ENCODE measurements around the gene RPL27. TPM values are rescaled to one million over a fixed set of nuclear protein-coding genes. Genes with fewer than 3 reads are reported as not detected.

The RPL27 gene
- total and polyA plus RNA-seq, 4 donors = 188 to 928 (median 442) TPM

GRCh38 chr17:43024407-43025289 lies 26.4 kb downstream of the RPL27 start, which contains the start of gene RND2 (continued):
- TF ChIP-seq RAD21 (IDR thresholded peaks at IDR 0.05) (peak; percentile 93 to 95), RXRA (IDR thresholded peaks at IDR 0.05) (peak; percentile 42 to 61)

DNA sequence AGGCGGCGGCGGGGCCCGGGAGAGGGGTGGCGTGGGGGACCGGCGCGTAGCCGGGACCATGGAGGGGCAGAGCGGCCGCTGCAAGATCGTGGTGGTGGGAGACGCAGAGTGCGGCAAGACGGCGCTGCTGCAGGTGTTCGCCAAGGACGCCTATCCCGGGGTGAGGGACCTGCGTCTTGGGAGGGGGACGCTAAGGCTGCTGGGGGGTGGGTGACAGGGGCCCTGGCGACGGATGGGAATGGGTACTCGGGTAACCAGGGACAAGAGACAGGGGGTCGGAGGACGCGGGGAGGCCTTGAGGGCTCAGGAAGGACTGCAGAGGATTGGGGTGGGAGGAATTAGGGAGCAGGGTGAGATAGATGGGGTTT lies 27.1 kb downstream of the RPL27 start:
- Histone ChIP-seq H3K27me3 (ENCODE audit: control insufficient read depth in 4 of 4, insufficient read depth in 4 of 4, low read length in 3 of 4) (no peaks in the 10 kb centered on the region), H3K4me1 (ENCODE audit: control insufficient read depth in 4 of 4, insufficient read depth in 4 of 4, low read length in 3 of 4) (peaks cover 10 to 37% (median 21%) of the 10 kb centered on the region in 4 donors), H3K27ac (ENCODE audit: low read depth in 1 of 2, low read length in 2 of 2) (no peak overlapping the region), H3K4me3 (ENCODE audit: low read depth in 1 of 3, low read length in 3 of 3) (peak overlapping the region in 1 of 3 donors; percentile 42), H3K9me3 (ENCODE audit: control insufficient read depth in 4 of 4, low read length in 3 of 4) (no peaks in the 10 kb centered on the region), H3K36me3 (ENCODE audit: control insufficient read depth in 4 of 4, insufficient read depth in 3 of 4, low read depth in 1 of 4, low read length in 3 of 4) (no peaks in the 10 kb centered on the region), H3K9ac (ENCODE audit: low read depth in 1 of 2, low read length in 2 of 2) (no peak overlapping the region)
- TF ChIP-seq FOXA1 (IDR thresholded peaks at IDR 0.05) = no peak
- TF ChIP-seq, protein P1, sequence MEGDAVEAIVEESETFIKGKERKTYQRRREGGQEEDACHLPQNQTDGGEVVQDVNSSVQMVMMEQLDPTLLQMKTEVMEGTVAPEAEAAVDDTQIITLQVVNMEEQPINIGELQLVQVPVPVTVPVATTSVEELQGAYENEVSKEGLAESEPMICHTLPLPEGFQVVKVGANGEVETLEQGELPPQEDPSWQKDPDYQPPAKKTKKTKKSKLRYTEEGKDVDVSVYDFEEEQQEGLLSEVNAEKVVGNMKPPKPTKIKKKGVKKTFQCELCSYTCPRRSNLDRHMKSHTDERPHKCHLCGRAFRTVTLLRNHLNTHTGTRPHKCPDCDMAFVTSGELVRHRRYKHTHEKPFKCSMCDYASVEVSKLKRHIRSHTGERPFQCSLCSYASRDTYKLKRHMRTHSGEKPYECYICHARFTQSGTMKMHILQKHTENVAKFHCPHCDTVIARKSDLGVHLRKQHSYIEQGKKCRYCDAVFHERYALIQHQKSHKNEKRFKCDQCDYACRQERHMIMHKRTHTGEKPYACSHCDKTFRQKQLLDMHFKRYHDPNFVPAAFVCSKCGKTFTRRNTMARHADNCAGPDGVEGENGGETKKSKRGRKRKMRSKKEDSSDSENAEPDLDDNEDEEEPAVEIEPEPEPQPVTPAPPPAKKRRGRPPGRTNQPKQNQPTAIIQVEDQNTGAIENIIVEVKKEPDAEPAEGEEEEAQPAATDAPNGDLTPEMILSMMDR (IDR thresholded peaks at IDR 0.05; ENCODE audit: low read depth, low read length, missing input control) = no peak
- no peak for TF ChIP-seq EGR1 (IDR thresholded peaks at IDR 0.05; ENCODE audit: low read depth in 2 of 2)
- no peak for TF ChIP-seq YY1 (IDR thresholded peaks at IDR 0.05)
- TF ChIP-seq RAD21 (IDR thresholded peaks at IDR 0.05) = no peak
- TF ChIP-seq GABPA (IDR thresholded peaks at IDR 0.05 in 1 of 2, conservative IDR thresholded peaks at IDR 0.05 in 1 of 2) = no peak
- TF ChIP-seq HNF4G (IDR thresholded peaks at IDR 0.05) = no peak
- no peak for TF ChIP-seq ATF3 (IDR thresholded peaks at IDR 0.05)
- TF ChIP-seq SP1 (IDR thresholded peaks at IDR 0.05) = no peak
- no peak for TF ChIP-seq HNF4A (conservative IDR thresholded peaks at IDR 0.05)
- no peak for TF ChIP-seq JUND (IDR thresholded peaks at IDR 0.05)
- no peak for TF ChIP-seq ZBTB33 (IDR thresholded peaks at IDR 0.05)
- TF ChIP-seq TAF1 (conservative IDR thresholded peaks at IDR 0.05) = no peak
- TF ChIP-seq, protein P2, sequence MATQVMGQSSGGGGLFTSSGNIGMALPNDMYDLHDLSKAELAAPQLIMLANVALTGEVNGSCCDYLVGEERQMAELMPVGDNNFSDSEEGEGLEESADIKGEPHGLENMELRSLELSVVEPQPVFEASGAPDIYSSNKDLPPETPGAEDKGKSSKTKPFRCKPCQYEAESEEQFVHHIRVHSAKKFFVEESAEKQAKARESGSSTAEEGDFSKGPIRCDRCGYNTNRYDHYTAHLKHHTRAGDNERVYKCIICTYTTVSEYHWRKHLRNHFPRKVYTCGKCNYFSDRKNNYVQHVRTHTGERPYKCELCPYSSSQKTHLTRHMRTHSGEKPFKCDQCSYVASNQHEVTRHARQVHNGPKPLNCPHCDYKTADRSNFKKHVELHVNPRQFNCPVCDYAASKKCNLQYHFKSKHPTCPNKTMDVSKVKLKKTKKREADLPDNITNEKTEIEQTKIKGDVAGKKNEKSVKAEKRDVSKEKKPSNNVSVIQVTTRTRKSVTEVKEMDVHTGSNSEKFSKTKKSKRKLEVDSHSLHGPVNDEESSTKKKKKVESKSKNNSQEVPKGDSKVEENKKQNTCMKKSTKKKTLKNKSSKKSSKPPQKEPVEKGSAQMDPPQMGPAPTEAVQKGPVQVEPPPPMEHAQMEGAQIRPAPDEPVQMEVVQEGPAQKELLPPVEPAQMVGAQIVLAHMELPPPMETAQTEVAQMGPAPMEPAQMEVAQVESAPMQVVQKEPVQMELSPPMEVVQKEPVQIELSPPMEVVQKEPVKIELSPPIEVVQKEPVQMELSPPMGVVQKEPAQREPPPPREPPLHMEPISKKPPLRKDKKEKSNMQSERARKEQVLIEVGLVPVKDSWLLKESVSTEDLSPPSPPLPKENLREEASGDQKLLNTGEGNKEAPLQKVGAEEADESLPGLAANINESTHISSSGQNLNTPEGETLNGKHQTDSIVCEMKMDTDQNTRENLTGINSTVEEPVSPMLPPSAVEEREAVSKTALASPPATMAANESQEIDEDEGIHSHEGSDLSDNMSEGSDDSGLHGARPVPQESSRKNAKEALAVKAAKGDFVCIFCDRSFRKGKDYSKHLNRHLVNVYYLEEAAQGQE (IDR thresholded peaks at IDR 0.05) = no peak
- no peak for TF ChIP-seq RXRA (IDR thresholded peaks at IDR 0.05)
- TF ChIP-seq NR2F2 (IDR thresholded peaks at IDR 0.05) = no peak
- TF ChIP-seq FOXA2 (IDR thresholded peaks at IDR 0.05) = no peak
- no peak for TF ChIP-seq MAX (IDR thresholded peaks at IDR 0.05)
- DNase-seq (ENCODE audit: low spot score) = no peak
- WGBS = 26% methylated on average over 27 of the region's 27 CpGs
